ENCODE results near the gene BRICD5. TPM values are rescaled to one million over a fixed set of nuclear protein-coding genes. Genes with fewer than 3 reads are reported as not detected.

The BRICD5 gene
- total and polyA plus RNA-seq, 2 of the 13 experiments (the other 11 are each of a cell fraction or from before 2014, with no cell fraction given), result 1.6 to 5.8 TPM

GRCh38 chr16:2163211-2163881, 47.3 kb downstream of the BRICD5 start (continued):
- no peak for TF ChIP-seq MIER3 (CRISPR knock-in tag; IDR thresholded peaks at IDR 0.05; ENCODE audit: borderline replicate concordance)
- peak; percentile 54 for TF ChIP-seq KDM2A (CRISPR knock-in tag; IDR thresholded peaks at IDR 0.05; ENCODE audit: borderline replicate concordance, low read depth)
- 0 out of 2 replicates have a peak, but pooled peaks have one; percentile 4 for TF ChIP-seq ZSCAN21 (CRISPR knock-in tag; IDR thresholded peaks at IDR 0.05; ENCODE audit: borderline replicate concordance)
- no peak for TF ChIP-seq BORCS8-MEF2B (CRISPR knock-in tag; IDR thresholded peaks at IDR 0.05)
- TF ChIP-seq CTCF (CRISPR knock-in tag; IDR thresholded peaks at IDR 0.05), result peak; percentile 31; the same call in 1 of the 2 replicates
- peak; percentile 73; the same call in 1 of the 2 replicates for TF ChIP-seq HNF4G (IDR thresholded peaks at IDR 0.05; ENCODE audit: borderline replicate concordance, low read depth, low read length)
- 0 out of 2 replicates have a peak, but pooled peaks have one; percentile 24 for TF ChIP-seq HNF4G (CRISPR knock-in tag; IDR thresholded peaks at IDR 0.05; ENCODE audit: borderline replicate concordance, low read depth)
- 0 out of 2 replicates have a peak, but pooled peaks have one; percentile 8 for TF ChIP-seq ZNF574 (CRISPR knock-in tag; IDR thresholded peaks at IDR 0.05)
- TF ChIP-seq JUND (CRISPR knock-in tag; IDR thresholded peaks at IDR 0.05), result no peak
- TF ChIP-seq SRF (IDR thresholded peaks at IDR 0.05; ENCODE audit: low read depth, low read length), result no peak
- peak; percentile 34; the same call in 1 of the 2 replicates for TF ChIP-seq REPIN1 (CRISPR knock-in tag; IDR thresholded peaks at IDR 0.05; ENCODE audit: borderline replicate concordance, low read depth)
- no peak for TF ChIP-seq SRSF4 (IDR thresholded peaks at IDR 0.05; ENCODE audit: low read depth, low read length, poor library complexity, severe bottlenecking)
- TF ChIP-seq ZNF362 (CRISPR knock-in tag; IDR thresholded peaks at IDR 0.05; ENCODE audit: borderline replicate concordance), result 0 out of 2 replicates have a peak, but pooled peaks have one; percentile 21
- 0 out of 2 replicates have a peak, but pooled peaks have one; percentile 25 for TF ChIP-seq ZSCAN5A (CRISPR knock-in tag; IDR thresholded peaks at IDR 0.05; ENCODE audit: borderline replicate concordance)
- peak; percentile 52; the same call in 1 of the 2 replicates for TF ChIP-seq MTA1 (CRISPR knock-in tag; IDR thresholded peaks at IDR 0.05; ENCODE audit: borderline replicate concordance)
- TF ChIP-seq MXD4 (CRISPR knock-in tag; IDR thresholded peaks at IDR 0.05), result peak; percentile 48; the same call in 1 of the 2 replicates
- 0 out of 2 replicates have a peak, but pooled peaks have one; percentile 39 for TF ChIP-seq ZNF678 (CRISPR knock-in tag; IDR thresholded peaks at IDR 0.05)
- TF ChIP-seq CBX1 (IDR thresholded peaks at IDR 0.05; ENCODE audit: low read depth), result no peak
- 0 out of 2 replicates have a peak, but pooled peaks have one; percentile 13 for TF ChIP-seq MAZ (IDR thresholded peaks at IDR 0.05; ENCODE audit: borderline replicate concordance, low read depth, low read length)
- TF ChIP-seq MAZ (CRISPR knock-in tag; IDR thresholded peaks at IDR 0.05; ENCODE audit: low read depth), result 0 out of 2 replicates have a peak, but pooled peaks have one; percentile 24
- TF ChIP-seq GABPA (IDR thresholded peaks at IDR 0.05; ENCODE audit: low read depth, low read length), result no peak
- no peak for TF ChIP-seq GABPA (CRISPR knock-in tag; IDR thresholded peaks at IDR 0.05; ENCODE audit: low read depth)
